Measurements from ENCODE around the gene ARHGAP40. TPM values are rescaled to one million over a fixed set of nuclear protein-coding genes. Genes with fewer than 3 reads are reported as not detected.

ARHGAP40 gene
- total and polyA plus RNA-seq, 2 of the 13 experiments (the other 11 are each of a cell fraction or from before 2014, with no cell fraction given), result 0.75 to 2.1 TPM

GRCh38 chr20:38617011-38617829, 15.6 kb downstream of the ARHGAP40 start (continued):
- TF ChIP-seq, protein P1, sequence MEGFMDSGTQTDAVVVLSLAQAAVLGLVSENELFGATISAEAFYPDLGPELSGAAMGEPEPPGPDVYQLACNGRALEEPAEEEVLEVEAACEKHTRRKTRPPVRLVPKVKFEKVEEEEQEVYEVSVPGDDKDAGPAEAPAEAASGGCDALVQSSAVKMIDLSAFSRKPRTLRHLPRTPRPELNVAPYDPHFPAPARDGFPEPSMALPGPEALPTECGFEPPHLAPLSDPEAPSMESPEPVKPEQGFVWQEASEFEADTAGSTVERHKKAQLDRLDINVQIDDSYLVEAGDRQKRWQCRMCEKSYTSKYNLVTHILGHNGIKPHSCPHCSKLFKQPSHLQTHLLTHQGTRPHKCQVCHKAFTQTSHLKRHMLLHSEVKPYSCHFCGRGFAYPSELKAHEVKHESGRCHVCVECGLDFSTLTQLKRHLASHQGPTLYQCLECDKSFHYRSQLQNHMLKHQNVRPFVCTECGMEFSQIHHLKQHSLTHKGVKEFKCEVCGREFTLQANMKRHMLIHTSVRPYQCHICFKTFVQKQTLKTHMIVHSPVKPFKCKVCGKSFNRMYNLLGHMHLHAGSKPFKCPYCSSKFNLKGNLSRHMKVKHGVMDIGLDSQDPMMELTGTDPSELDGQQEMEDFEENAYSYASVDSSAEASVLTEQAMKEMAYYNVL (CRISPR knock-in tag; IDR thresholded peaks at IDR 0.05; ENCODE audit: borderline replicate concordance), result no peak
- TF ChIP-seq BRCA1 (CRISPR knock-in tag; IDR thresholded peaks at IDR 0.05) (no peak), ZBTB43 (CRISPR knock-in tag; conservative IDR thresholded peaks at IDR 0.05) (no peak), PCBP1 (IDR thresholded peaks at IDR 0.05; ENCODE audit: borderline replicate concordance, low read depth, low read length) (no peak), ZNF674 (CRISPR knock-in tag; IDR thresholded peaks at IDR 0.05; ENCODE audit: low read depth) (no peak), NRL (CRISPR knock-in tag; IDR thresholded peaks at IDR 0.05; ENCODE audit: borderline replicate concordance) (0 out of 2 replicates have a peak, but pooled peaks have one; percentile 32), ZNF850 (CRISPR knock-in tag; conservative IDR thresholded peaks at IDR 0.05) (no peak), ZEB1 (IDR thresholded peaks at IDR 0.05; ENCODE audit: insufficient replicate concordance, low read depth) (no peak), ZNF367 (CRISPR knock-in tag; IDR thresholded peaks at IDR 0.05; ENCODE audit: borderline replicate concordance) (no peak), TRIM24 (CRISPR knock-in tag; IDR thresholded peaks at IDR 0.05) (no peak), POLR2AphosphoS5 (IDR thresholded peaks at IDR 0.05; ENCODE audit: low read depth, low read length) (no peak), JARID2 (CRISPR knock-in tag; IDR thresholded peaks at IDR 0.05; ENCODE audit: insufficient replicate concordance) (no peak), PHF20 (CRISPR knock-in tag; IDR thresholded peaks at IDR 0.05) (no peak), ZNF263 (CRISPR knock-in tag; IDR thresholded peaks at IDR 0.05) (no peak), NCOA5 (CRISPR knock-in tag; IDR thresholded peaks at IDR 0.05) (no peak)
- TF ChIP-seq, protein P2, sequence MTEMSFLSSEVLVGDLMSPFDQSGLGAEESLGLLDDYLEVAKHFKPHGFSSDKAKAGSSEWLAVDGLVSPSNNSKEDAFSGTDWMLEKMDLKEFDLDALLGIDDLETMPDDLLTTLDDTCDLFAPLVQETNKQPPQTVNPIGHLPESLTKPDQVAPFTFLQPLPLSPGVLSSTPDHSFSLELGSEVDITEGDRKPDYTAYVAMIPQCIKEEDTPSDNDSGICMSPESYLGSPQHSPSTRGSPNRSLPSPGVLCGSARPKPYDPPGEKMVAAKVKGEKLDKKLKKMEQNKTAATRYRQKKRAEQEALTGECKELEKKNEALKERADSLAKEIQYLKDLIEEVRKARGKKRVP (CRISPR knock-in tag; IDR thresholded peaks at IDR 0.05), result no peak
- TF ChIP-seq, protein P3, sequence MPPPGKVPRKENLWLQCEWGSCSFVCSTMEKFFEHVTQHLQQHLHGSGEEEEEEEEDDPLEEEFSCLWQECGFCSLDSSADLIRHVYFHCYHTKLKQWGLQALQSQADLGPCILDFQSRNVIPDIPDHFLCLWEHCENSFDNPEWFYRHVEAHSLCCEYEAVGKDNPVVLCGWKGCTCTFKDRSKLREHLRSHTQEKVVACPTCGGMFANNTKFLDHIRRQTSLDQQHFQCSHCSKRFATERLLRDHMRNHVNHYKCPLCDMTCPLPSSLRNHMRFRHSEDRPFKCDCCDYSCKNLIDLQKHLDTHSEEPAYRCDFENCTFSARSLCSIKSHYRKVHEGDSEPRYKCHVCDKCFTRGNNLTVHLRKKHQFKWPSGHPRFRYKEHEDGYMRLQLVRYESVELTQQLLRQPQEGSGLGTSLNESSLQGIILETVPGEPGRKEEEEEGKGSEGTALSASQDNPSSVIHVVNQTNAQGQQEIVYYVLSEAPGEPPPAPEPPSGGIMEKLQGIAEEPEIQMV (CRISPR knock-in tag; IDR thresholded peaks at IDR 0.05; ENCODE audit: low read depth), result no peak
- TF ChIP-seq, protein P4, sequence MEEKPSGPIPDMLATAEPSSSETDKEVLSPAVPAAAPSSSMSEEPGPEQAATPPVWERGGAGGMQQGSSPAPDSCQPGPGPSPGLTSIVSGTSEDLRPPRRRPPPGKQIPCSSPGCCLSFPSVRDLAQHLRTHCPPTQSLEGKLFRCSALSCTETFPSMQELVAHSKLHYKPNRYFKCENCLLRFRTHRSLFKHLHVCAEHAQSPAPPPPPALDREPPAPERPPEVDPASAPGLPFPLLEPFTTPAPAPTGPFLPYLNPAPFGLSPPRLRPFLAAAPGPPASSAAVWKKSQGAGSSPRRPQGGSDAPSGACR (CRISPR knock-in tag; IDR thresholded peaks at IDR 0.05), result no peak
